HEK293 (cell line): ENCODE results near the gene ANTKMT.

Experiments used
- CTCF ChIA-PET: fragments of 350-600 bp; formaldehyde crosslinking; extraction: SDS; loops from one replicate; lab custom pipeline; 2021; ENCODE audit warnings: antibody characterized with exemption; lab: Yijun Ruan, JAX
- POLR2A ChIA-PET: fragments of 300-600 bp; formaldehyde crosslinking; extraction: SDS; loops from one replicate; lab custom pipeline; 2020; ENCODE audit warnings: antibody characterized with exemption, inconsistent platforms; lab: Yijun Ruan, JAX
- H3K27ac ChIP-seq: fragments of 200-500 bp; sonication (Bioruptor generic); 2 replicates; pipeline ENCODE4 v1.5.1; 2014; ENCODE audit warnings: low read depth, low read length, control low read depth, inconsistent platforms; ENCODE audit errors: extremely low read depth
- H3K36me3 ChIP-seq, 2 experiments: fragments of 200-500 bp in 1 of 2; sonication (Bioruptor generic) in 1 of 2; 1 replicate in 1 of 2; 2 replicates in 1 of 2; pipeline ENCODE4 v1.5.1; 2014 to 2017; ENCODE audit warnings: inconsistent platforms in 2 of 2, low read length in 2 of 2; ENCODE audit not compliant: control insufficient read depth in 2 of 2, insufficient read depth in 1 of 2
- H3K4me1 ChIP-seq: fragments of 200-500 bp; sonication (Bioruptor generic); 2 replicates; pipeline ENCODE4 v1.5.1; 2014; ENCODE audit warnings: mild to moderate bottlenecking, low read length, inconsistent platforms; ENCODE audit not compliant: control insufficient read depth, insufficient read depth
- H3K4me3 ChIP-seq: 2 replicates; pipeline ENCODE4 v1.5.1; 2011; ENCODE audit warnings: low read depth, mild to moderate bottlenecking, control low read depth, low read length, moderate library complexity
- H3K9me3 ChIP-seq: fragments of 200-500 bp; sonication (Bioruptor generic); 2 replicates; pipeline ENCODE4 v1.5.1; 2014; ENCODE audit warnings: low read depth, low read length, inconsistent platforms; ENCODE audit not compliant: control insufficient read depth, insufficient read depth
- BCL11A ChIP-seq: fragments of 450-650 bp; formaldehyde crosslinking; IDR thresholded peaks from 2 replicates; pipeline ENCODE4 v1.5.1; 2016; ENCODE audit warnings: low read depth, missing biosample characterization, missing genetic modification characterization
- BCL11B ChIP-seq: fragments of 450-650 bp; formaldehyde crosslinking; IDR thresholded peaks from 2 replicates; pipeline ENCODE4 v1.5.1; 2016; ENCODE audit warnings: low read depth, missing biosample characterization, missing genetic modification characterization
- GLIS2 ChIP-seq: fragments of 450-650 bp; formaldehyde crosslinking; IDR thresholded peaks from 2 replicates; pipeline ENCODE4 v1.5.1; 2016; ENCODE audit warnings: missing biosample characterization, missing genetic modification characterization
- KLF9 ChIP-seq: fragments of 450-650 bp; formaldehyde crosslinking; IDR thresholded peaks from 2 replicates; pipeline ENCODE4 v1.5.1; 2016; ENCODE audit warnings: missing biosample characterization, missing genetic modification characterization, low read depth
- SP2 ChIP-seq: fragments of 450-650 bp; formaldehyde crosslinking; IDR thresholded peaks from 2 replicates; pipeline ENCODE4 v1.5.1; 2016; ENCODE audit warnings: missing biosample characterization, missing genetic modification characterization
- ZBTB7A ChIP-seq: fragments of 450-650 bp; formaldehyde crosslinking; IDR thresholded peaks from 2 replicates; pipeline ENCODE4 v1.5.1; 2016; ENCODE audit warnings: low read depth, missing biosample characterization, missing genetic modification characterization
- ZNF214 ChIP-seq: fragments of 450-650 bp; formaldehyde crosslinking; IDR thresholded peaks from 2 replicates; pipeline ENCODE4 v1.5.1; 2017; ENCODE audit warnings: missing biosample characterization, mild to moderate bottlenecking, missing genetic modification characterization, borderline replicate concordance
- ZNF341 ChIP-seq: fragments of 450-650 bp; formaldehyde crosslinking; IDR thresholded peaks from 2 replicates; pipeline ENCODE4; 2016; ENCODE audit warnings: low read depth, missing biosample characterization, missing genetic modification characterization
- ZNF404 ChIP-seq: fragments of 450-650 bp; formaldehyde crosslinking; IDR thresholded peaks from 2 replicates; pipeline ENCODE4 v1.5.1; 2017; ENCODE audit warnings: missing biosample characterization, missing genetic modification characterization
- ZNF48 ChIP-seq: fragments of 450-650 bp; formaldehyde crosslinking; IDR thresholded peaks from 2 replicates; pipeline ENCODE4 v1.5.1; 2016; ENCODE audit warnings: missing biosample characterization, missing genetic modification characterization
- ZNF843 ChIP-seq: fragments of 450-650 bp; formaldehyde crosslinking; IDR thresholded peaks from 2 replicates; pipeline ENCODE4 v1.5.1; 2016; ENCODE audit warnings: missing biosample characterization, missing genetic modification characterization
- TF ChIP-seq, protein P1 (sequence below): fragments of 450-650 bp; formaldehyde crosslinking; IDR thresholded peaks from 2 replicates; pipeline ENCODE4 v1.5.1; 2016; ENCODE audit warnings: missing biosample characterization, missing genetic modification characterization
- TF ChIP-seq, protein P2 (sequence below): fragments of 450-650 bp; formaldehyde crosslinking; IDR thresholded peaks from 2 replicates; pipeline ENCODE4 v1.5.1; 2016; ENCODE audit warnings: missing biosample characterization, missing genetic modification characterization
- TF ChIP-seq, protein P3 (sequence below): fragments of 450-650 bp; formaldehyde crosslinking; IDR thresholded peaks from 2 replicates; pipeline ENCODE4 v1.5.1; 2016; ENCODE audit warnings: missing biosample characterization, missing genetic modification characterization
- TF ChIP-seq, protein P4 (sequence below): sonication (generic); formaldehyde crosslinking; IDR thresholded peaks from 2 replicates; pipeline ENCODE4 v1.8.1; 2022; ENCODE audit warnings: mild to moderate bottlenecking, moderate library complexity, missing genetic modification reagents
- TF ChIP-seq, protein P5 (sequence below): fragments of 450-650 bp; formaldehyde crosslinking; IDR thresholded peaks from 2 replicates; pipeline ENCODE4 v1.5.1; 2016; ENCODE audit warnings: missing biosample characterization, missing genetic modification characterization
- TF ChIP-seq, protein P6 (sequence below): fragments of 450-650 bp; formaldehyde crosslinking; IDR thresholded peaks from 2 replicates; pipeline ENCODE4 v1.5.1; 2016; ENCODE audit warnings: missing biosample characterization, missing genetic modification characterization
- TF ChIP-seq, protein P7 (sequence below): fragments of 450-650 bp; formaldehyde crosslinking; IDR thresholded peaks from 2 replicates; pipeline ENCODE4 v1.5.1; 2017; ENCODE audit warnings: missing biosample characterization, mild to moderate bottlenecking, missing genetic modification characterization, moderate library complexity

ANTKMT gene

DNA sequence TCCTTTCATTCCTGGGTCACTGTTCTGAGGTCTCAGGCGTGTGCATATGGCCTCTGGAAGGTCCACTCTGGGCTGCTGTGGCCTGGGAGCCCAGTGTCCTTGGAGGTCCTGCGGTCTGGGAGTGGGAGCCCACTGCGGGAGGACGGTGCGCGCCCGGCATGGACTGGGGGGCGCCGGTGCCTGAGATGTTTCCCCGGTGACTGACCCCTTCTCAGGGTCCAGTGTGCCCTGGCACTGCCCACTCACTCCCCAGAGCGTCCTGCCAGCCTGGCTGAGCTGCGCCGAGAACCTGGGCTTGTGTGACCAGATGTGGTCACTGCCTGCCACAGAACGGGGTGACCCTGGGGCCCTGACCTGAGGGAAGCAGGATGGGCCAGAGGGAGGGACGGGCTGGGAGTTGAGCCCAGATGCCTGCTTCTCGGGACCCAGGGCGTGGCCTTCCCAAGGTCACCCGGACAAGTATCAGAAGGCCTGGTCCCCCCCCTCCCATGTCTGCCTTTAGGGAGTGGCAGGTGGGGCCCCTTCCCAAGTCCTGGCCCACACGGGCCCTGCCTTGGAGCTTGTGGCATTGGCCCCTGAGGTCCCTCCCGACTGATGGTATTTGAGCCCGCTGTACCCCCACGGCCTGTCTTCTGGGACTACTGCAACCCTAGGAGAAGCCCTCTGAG lies 46.6 kb upstream of the ANTKMT start:
- CTCF ChIA-PET = interaction anchor here (1.4 kb wide), 1 partner anchor 10 kb away, joined by 8 read pairs; no protein-coding TSS in a partner anchor
- peaks cover 5% of the 10 kb centered on the region; the same call in 1 of the 2 replicates for H3K4me1 ChIP-seq

DNA sequence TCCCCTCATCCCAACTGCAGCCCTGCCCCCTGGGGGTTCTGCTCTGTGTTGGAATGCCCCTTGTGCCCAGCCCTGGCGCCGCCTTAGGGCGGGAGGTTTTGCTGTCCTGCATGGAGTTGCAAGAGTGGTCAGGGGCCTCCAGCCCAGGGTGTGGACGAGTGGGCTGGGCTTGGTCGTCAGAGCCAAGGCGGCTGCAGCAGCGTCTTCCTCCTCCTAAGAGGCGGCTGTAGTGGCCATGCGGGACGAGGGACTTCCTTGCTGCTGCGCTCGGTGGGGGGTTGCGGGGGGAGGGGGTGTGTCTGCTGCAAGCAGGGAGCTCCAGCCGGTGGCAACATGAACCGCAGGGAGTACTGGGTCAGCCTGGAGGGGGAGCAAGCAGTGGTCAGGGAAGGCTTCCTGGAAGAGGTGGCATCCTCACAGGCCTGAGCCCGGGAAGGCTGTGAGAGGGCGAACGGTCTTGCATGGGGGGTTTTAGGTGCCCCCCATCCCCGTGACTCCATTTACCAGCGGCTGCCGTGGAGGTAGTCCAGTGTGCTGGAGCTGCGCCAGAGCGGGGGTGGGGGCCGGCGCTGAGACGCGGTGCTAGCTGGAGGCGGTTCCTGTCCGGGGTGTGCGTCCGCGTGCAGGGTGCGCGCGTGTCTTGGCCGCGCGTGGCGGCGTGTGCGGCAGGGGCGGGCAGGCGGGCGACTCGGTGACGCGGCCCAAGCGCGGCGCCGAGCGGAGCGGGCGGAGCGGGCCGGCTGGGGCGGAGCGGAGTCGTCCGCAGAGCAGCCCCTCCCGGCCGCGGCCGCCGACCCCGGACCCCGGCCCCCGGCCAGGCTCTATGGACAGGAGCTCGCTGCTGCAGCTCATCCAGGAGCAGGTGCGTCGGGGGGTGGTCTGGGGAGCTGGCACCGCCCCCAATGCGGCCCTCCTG lies 45.7 kb upstream of the ANTKMT start, which contains the start of gene RHBDL1:
RHBDL1 (plus strand) TSS at position 704 of the 916 bp plus-strand sequence; CDS start at position 824, 120 bp downstream.
- peaks cover 0 to 50% of the 10 kb centered on the region in 2 experiments; a peak in 1 of 3 replicates for H3K36me3 ChIP-seq
- no peaks in the 10 kb centered on the region for H3K9me3 ChIP-seq
- no peak within 1 kb of the TSS for H3K27ac ChIP-seq
- no peak within 1 kb of the TSS for H3K4me3 ChIP-seq
- ChIA-PET POLR2A (interaction anchor here (0.7 to 2.6 kb wide), 8 partner anchors 8 to 289 kb away, joined by 3 to 10 read pairs (median 5); partner anchors contain the start of genes JMJD8, METTL26, RHOT2 and WDR24), CTCF (interaction anchor here (0.6 to 1.4 kb wide), 3 partner anchors 11 to 97 kb away, joined by 3 to 8 read pairs (median 4); no protein-coding TSS in a partner anchor)
- peaks cover 5% of the 10 kb centered on the region; the same call in 1 of the 2 replicates for H3K4me1 ChIP-seq
- TF ChIP-seq, protein P1, sequence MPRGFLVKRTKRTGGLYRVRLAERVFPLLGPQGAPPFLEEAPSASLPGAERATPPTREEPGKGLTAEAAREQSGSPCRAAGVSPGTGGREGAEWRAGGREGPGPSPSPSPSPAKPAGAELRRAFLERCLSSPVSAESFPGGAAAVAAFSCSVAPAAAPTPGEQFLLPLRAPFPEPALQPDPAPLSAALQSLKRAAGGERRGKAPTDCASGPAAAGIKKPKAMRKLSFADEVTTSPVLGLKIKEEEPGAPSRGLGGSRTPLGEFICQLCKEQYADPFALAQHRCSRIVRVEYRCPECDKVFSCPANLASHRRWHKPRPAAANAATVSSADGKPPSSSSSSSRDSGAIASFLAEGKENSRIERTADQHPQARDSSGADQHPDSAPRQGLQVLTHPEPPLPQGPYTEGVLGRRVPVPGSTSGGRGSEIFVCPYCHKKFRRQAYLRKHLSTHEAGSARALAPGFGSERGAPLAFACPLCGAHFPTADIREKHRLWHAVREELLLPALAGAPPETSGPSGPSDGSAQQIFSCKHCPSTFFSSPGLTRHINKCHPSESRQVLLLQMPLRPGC (tag by site-specific recombination) = 0 out of 2 replicates have a peak, but pooled peaks have one; percentile 11
- no peak for TF ChIP-seq ZNF48 (tag by site-specific recombination)
- TF ChIP-seq SP2 (tag by site-specific recombination) = peak; percentile 46; the same call in 1 of the 2 replicates
- TF ChIP-seq ZNF341 (tag by site-specific recombination) = peak; percentile 21; the same call in 1 of the 2 replicates
- TF ChIP-seq, protein P2, sequence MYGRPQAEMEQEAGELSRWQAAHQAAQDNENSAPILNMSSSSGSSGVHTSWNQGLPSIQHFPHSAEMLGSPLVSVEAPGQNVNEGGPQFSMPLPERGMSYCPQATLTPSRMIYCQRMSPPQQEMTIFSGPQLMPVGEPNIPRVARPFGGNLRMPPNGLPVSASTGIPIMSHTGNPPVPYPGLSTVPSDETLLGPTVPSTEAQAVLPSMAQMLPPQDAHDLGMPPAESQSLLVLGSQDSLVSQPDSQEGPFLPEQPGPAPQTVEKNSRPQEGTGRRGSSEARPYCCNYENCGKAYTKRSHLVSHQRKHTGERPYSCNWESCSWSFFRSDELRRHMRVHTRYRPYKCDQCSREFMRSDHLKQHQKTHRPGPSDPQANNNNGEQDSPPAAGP (tag by site-specific recombination) = 0 out of 2 replicates have a peak, but pooled peaks have one; percentile 26
- no peak for TF ChIP-seq ZNF214 (tag by site-specific recombination)
- TF ChIP-seq ZBTB7A (tag by site-specific recombination) = peak; percentile 41; the same call in 1 of the 2 replicates
- peak; percentile 75 for TF ChIP-seq KLF9 (tag by site-specific recombination)
- TF ChIP-seq, protein P3, sequence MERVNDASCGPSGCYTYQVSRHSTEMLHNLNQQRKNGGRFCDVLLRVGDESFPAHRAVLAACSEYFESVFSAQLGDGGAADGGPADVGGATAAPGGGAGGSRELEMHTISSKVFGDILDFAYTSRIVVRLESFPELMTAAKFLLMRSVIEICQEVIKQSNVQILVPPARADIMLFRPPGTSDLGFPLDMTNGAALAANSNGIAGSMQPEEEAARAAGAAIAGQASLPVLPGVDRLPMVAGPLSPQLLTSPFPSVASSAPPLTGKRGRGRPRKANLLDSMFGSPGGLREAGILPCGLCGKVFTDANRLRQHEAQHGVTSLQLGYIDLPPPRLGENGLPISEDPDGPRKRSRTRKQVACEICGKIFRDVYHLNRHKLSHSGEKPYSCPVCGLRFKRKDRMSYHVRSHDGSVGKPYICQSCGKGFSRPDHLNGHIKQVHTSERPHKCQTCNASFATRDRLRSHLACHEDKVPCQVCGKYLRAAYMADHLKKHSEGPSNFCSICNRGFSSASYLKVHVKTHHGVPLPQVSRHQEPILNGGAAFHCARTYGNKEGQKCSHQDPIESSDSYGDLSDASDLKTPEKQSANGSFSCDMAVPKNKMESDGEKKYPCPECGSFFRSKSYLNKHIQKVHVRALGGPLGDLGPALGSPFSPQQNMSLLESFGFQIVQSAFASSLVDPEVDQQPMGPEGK (tag by site-specific recombination) = peak; percentile 57; the same call in 1 of the 2 replicates
- TF ChIP-seq, protein P4, sequence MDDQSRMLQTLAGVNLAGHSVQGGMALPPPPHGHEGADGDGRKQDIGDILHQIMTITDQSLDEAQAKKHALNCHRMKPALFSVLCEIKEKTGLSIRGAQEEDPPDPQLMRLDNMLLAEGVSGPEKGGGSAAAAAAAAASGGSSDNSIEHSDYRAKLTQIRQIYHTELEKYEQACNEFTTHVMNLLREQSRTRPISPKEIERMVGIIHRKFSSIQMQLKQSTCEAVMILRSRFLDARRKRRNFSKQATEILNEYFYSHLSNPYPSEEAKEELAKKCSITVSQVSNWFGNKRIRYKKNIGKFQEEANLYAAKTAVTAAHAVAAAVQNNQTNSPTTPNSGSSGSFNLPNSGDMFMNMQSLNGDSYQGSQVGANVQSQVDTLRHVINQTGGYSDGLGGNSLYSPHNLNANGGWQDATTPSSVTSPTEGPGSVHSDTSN = peak; percentile 22; the same call in 1 of the 2 replicates

More for the DNA sequence above, 46.6 kb upstream of the ANTKMT start:
- H3K36me3 ChIP-seq = peaks cover 0 to 58% of the 10 kb centered on the region in 2 experiments; a peak in 1 of 3 replicates
- H3K27ac ChIP-seq = no peak overlapping the region
- no peak overlapping the region for H3K4me3 ChIP-seq
- POLR2A ChIA-PET = interaction anchor here (1.2 to 2.6 kb wide), 5 partner anchors 8 to 16 kb away, joined by 3 to 10 read pairs (median 6); partner anchors contain the start of genes JMJD8 and WDR24
- TF ChIP-seq BCL11A (tag by site-specific recombination) (no peak), ZNF404 (tag by site-specific recombination) (no peak), ZNF843 (tag by site-specific recombination) (no peak), BCL11B (tag by site-specific recombination) (peak; percentile 78), GLIS2 (no peak)
- TF ChIP-seq, protein P5, sequence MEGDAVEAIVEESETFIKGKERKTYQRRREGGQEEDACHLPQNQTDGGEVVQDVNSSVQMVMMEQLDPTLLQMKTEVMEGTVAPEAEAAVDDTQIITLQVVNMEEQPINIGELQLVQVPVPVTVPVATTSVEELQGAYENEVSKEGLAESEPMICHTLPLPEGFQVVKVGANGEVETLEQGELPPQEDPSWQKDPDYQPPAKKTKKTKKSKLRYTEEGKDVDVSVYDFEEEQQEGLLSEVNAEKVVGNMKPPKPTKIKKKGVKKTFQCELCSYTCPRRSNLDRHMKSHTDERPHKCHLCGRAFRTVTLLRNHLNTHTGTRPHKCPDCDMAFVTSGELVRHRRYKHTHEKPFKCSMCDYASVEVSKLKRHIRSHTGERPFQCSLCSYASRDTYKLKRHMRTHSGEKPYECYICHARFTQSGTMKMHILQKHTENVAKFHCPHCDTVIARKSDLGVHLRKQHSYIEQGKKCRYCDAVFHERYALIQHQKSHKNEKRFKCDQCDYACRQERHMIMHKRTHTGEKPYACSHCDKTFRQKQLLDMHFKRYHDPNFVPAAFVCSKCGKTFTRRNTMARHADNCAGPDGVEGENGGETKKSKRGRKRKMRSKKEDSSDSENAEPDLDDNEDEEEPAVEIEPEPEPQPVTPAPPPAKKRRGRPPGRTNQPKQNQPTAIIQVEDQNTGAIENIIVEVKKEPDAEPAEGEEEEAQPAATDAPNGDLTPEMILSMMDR = no peak
- TF ChIP-seq, protein P6, sequence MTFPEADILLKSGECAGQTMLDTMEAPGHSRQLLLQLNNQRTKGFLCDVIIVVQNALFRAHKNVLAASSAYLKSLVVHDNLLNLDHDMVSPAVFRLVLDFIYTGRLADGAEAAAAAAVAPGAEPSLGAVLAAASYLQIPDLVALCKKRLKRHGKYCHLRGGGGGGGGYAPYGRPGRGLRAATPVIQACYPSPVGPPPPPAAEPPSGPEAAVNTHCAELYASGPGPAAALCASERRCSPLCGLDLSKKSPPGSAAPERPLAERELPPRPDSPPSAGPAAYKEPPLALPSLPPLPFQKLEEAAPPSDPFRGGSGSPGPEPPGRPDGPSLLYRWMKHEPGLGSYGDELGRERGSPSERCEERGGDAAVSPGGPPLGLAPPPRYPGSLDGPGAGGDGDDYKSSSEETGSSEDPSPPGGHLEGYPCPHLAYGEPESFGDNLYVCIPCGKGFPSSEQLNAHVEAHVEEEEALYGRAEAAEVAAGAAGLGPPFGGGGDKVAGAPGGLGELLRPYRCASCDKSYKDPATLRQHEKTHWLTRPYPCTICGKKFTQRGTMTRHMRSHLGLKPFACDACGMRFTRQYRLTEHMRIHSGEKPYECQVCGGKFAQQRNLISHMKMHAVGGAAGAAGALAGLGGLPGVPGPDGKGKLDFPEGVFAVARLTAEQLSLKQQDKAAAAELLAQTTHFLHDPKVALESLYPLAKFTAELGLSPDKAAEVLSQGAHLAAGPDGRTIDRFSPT (tag by site-specific recombination) = peak; percentile 60
- TF ChIP-seq, protein P7, sequence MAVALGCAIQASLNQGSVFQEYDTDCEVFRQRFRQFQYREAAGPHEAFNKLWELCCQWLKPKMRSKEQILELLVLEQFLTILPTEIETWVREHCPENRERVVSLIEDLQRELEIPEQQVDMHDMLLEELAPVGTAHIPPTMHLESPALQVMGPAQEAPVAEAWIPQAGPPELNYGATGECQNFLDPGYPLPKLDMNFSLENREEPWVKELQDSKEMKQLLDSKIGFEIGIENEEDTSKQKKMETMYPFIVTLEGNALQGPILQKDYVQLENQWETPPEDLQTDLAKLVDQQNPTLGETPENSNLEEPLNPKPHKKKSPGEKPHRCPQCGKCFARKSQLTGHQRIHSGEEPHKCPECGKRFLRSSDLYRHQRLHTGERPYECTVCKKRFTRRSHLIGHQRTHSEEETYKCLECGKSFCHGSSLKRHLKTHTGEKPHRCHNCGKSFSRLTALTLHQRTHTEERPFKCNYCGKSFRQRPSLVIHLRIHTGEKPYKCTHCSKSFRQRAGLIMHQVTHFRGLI (tag by site-specific recombination) = no peak
- H3K9me3 ChIP-seq = no peaks in the 10 kb centered on the region
